GM23338 (cell line): ENCODE measurements around the gene S100A16. TPM values are rescaled to one million over a fixed set of nuclear protein-coding genes. Genes with fewer than 3 reads are reported as not detected.

Experiments used
- ATAC-seq: fragments of 200-7000 bp; cut with Tn5 transposase; 3 replicates; pipeline ENCODE4 v1.9.1; 2020
- DNase-seq: peaks from one replicate; pipeline ENCODE4 v3.0.0-alpha.2; 2015; ENCODE audit warnings: low spot score
- H2AFZ ChIP-seq: fragments of 200-600 bp; sonication (generic); 2 replicates; pipeline ENCODE4 v1.8.0; 2016; ENCODE audit warnings: antibody characterized with exemption, mild to moderate bottlenecking, moderate library complexity
- H3F3A ChIP-seq: fragments of 200-600 bp; sonication (generic); replicated peaks from 2 replicates; pipeline ENCODE4 v1.8.0; 2017; ENCODE audit warnings: antibody characterized with exemption, mixed run types, low read depth
- H3K27ac ChIP-seq: fragments of 200-600 bp; sonication (generic); 2 replicates; pipeline ENCODE4 v1.6.1; 2016; ENCODE audit warnings: low read depth
- H3K27me3 ChIP-seq: fragments of 200-600 bp; sonication (generic); 2 replicates; pipeline ENCODE4 v1.8.0; 2016; ENCODE audit warnings: mild to moderate bottlenecking, mixed run types, moderate library complexity; ENCODE audit not compliant: insufficient read depth
- H3K36me3 ChIP-seq: fragments of 200-600 bp; sonication (generic); 2 replicates; pipeline ENCODE4 v1.8.0; 2016; ENCODE audit warnings: mild to moderate bottlenecking; ENCODE audit not compliant: insufficient read depth
- H3K4me1 ChIP-seq: fragments of 200-600 bp; sonication (generic); 2 replicates; pipeline ENCODE4 v1.8.0; 2016; ENCODE audit warnings: mild to moderate bottlenecking, moderate library complexity; ENCODE audit not compliant: insufficient read depth
- H3K4me2 ChIP-seq: fragments of 200-600 bp; sonication (generic); 2 replicates; pipeline ENCODE4 v1.7.1; 2017; ENCODE audit warnings: mixed run types
- H3K4me3 ChIP-seq: fragments of 200-600 bp; sonication (generic); 2 replicates; pipeline ENCODE4 v1.6.1; 2016; ENCODE audit warnings: mixed run types
- H3K79me2 ChIP-seq: fragments of 200-600 bp; sonication (generic); replicated peaks from 2 replicates; pipeline ENCODE4 v1.8.0; 2017; ENCODE audit warnings: mild to moderate bottlenecking; ENCODE audit not compliant: insufficient read depth
- H3K9me2 ChIP-seq: fragments of 200-600 bp; sonication (generic); 2 replicates; pipeline ENCODE4 v1.8.0; 2017; ENCODE audit not compliant: insufficient read depth
- H4K20me1 ChIP-seq: fragments of 200-600 bp; sonication (generic); replicated peaks from 2 replicates; pipeline ENCODE4 v1.8.0; 2017; ENCODE audit warnings: mild to moderate bottlenecking; ENCODE audit not compliant: insufficient read depth
- H3K27ac Mint-ChIP-seq: 2 replicates; pipeline ENCODE4 v1.8.0; 2020; ENCODE audit warnings: inconsistent platforms, mild to moderate bottlenecking, moderate library complexity, mixed read lengths
- H3K27me3 Mint-ChIP-seq: 3 replicates; pipeline ENCODE4 v1.8.0; 2022; ENCODE audit warnings: low read depth, mild to moderate bottlenecking, moderate library complexity, mixed read lengths, inconsistent platforms; ENCODE audit not compliant: insufficient read depth, poor library complexity
- H3K36me3 Mint-ChIP-seq: 3 replicates; pipeline ENCODE4 v1.8.0; 2021; ENCODE audit warnings: low read depth, mild to moderate bottlenecking, inconsistent platforms, moderate library complexity, mixed read lengths
- H3K4me1 Mint-ChIP-seq: 3 replicates; pipeline ENCODE4 v1.8.0; 2020; ENCODE audit warnings: mild to moderate bottlenecking, inconsistent platforms, mixed read lengths
- H3K4me3 Mint-ChIP-seq: 3 replicates; pipeline ENCODE4 v1.8.0; 2021; ENCODE audit warnings: moderate library complexity, mild to moderate bottlenecking, inconsistent platforms, mixed read lengths
- H3K9me3 Mint-ChIP-seq: 3 replicates; pipeline ENCODE4 v1.8.0; 2020; ENCODE audit warnings: moderate library complexity, mild to moderate bottlenecking, inconsistent platforms, mixed read lengths
- CREB1 ChIP-seq: fragments of 250-450 bp; sonication (Bioruptor Pico); IDR thresholded peaks from 2 replicates; pipeline ENCODE4 v1.5.0; 2020; ENCODE audit warnings: low read depth, mild to moderate bottlenecking, moderate library complexity
- CTCF ChIP-seq, 2 experiments: fragments of 200-600 bp in 1 of 2; sonication (generic) in 1 of 2; conservative IDR thresholded peaks; 2 replicates each; pipeline versions ENCODE4 v1.5.1 to v1.6.1; 2016 to 2017; ENCODE audit warnings: antibody characterized with exemption in 2 of 2, low read depth in 2 of 2, mild to moderate bottlenecking in 2 of 2, moderate library complexity in 1 of 2
- EZH2 ChIP-seq: fragments of 200-600 bp; sonication (generic); IDR thresholded peaks from one replicate; pipeline ENCODE4 v1.8.0; 2017; ENCODE audit warnings: antibody characterized with exemption, mild to moderate bottlenecking, low read depth; ENCODE audit not compliant: unreplicated experiment
- JUNB ChIP-seq: IDR thresholded peaks from one replicate; pipeline ENCODE4 v1.6.1; 2016; ENCODE audit warnings: antibody characterized with exemption; ENCODE audit not compliant: unreplicated experiment
- NANOG ChIP-seq: IDR thresholded peaks from 2 replicates; pipeline ENCODE4 v1.6.1; 2016; ENCODE audit warnings: antibody characterized with exemption, borderline replicate concordance
- POLR2AphosphoS5 ChIP-seq: IDR thresholded peaks from 2 replicates; pipeline ENCODE4 v1.6.1; 2016; ENCODE audit warnings: antibody characterized with exemption, low read depth
- STAT1 ChIP-seq: IDR thresholded peaks from one replicate; pipeline ENCODE4 v1.6.1; 2016; ENCODE audit warnings: antibody characterized with exemption; ENCODE audit not compliant: unreplicated experiment
- ZNF331 ChIP-seq: fragments of 250-450 bp; sonication (Bioruptor Pico); IDR thresholded peaks from 2 replicates; pipeline ENCODE4 v1.5.0; 2020; ENCODE audit warnings: low read depth, mild to moderate bottlenecking, moderate library complexity
- ZNF462 ChIP-seq: fragments of 250-450 bp; sonication (Bioruptor Pico); IDR thresholded peaks from 2 replicates; pipeline ENCODE4 v1.5.0; 2020; ENCODE audit warnings: mild to moderate bottlenecking, moderate library complexity
- polyA plus RNA-seq: library from polyadenylated mRNA; unstranded; fragments of >200 nt; fragmentation: Nextera tagmentation; extraction: Ambion mirVana; gene quantifications from 2 replicates; pipeline ENCODE4 v1.2.1, GENCODE V29; 2016
- total RNA-seq: library from RNA; depleted of rRNA; stranded (reverse); fragments of >200 nt; shearing (Covaris generic); gene quantifications from 2 replicates; pipeline ENCODE4 v1.2.3, GENCODE V29; 2014
- TF ChIP-seq, protein P1 (sequence below): IDR thresholded peaks from 2 replicates; pipeline ENCODE4 v1.6.1; 2016; ENCODE audit warnings: antibody characterized with exemption
- TF ChIP-seq, protein P2 (sequence below): IDR thresholded peaks from one replicate; pipeline ENCODE4 v1.6.1; 2018; ENCODE audit warnings: antibody characterized with exemption; ENCODE audit not compliant: unreplicated experiment

The S100A16 gene
- total and polyA plus RNA-seq, 2 experiments from 2014 or later: 13.0 to 20.4 TPM

DNA sequence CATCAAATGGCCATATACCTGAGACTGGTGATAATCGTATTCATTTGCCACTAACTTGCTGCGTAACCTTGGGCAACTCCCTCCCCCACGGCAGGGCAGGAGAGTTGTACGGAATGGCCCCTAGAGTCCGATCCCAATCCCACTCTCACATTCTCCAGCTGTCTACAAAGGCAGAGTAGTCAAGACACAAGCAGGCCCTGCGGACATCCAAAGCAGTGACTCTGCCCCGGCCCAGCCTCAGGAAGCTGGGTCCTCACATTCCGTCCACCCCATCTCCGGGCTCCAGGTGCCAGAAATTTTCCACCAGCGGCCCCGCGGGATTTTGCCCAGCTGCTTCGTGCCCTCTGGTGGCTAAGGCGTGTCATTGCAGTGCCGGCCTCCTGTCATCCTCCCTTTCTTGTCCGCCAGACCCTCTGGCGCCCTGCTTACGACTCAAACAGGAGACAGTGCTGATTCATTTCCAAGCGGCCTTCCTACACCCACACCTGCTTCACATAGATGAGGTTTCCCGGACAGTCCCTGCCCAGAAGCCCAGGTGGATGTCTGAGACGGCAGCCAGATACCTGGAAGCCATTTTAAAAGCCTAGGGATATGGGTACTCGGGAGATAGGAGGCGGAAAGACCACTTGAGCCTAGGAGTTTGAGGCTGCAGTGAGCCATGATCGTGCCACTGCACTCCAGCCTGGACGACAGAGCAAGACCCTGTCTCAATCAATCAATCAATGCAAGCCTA is 44.4 kb downstream of the S100A16 start:
- peaks cover 18% of the 10 kb centered on the region for H3K4me1 ChIP-seq
- no peaks in the 10 kb centered on the region for H3K9me2 ChIP-seq
- no peaks in the 10 kb centered on the region for H3K36me3 ChIP-seq
- H3K27me3 ChIP-seq: no peaks in the 10 kb centered on the region
- H3K27me3 Mint-ChIP-seq: peaks cover 14% of the 10 kb centered on the region
- peak overlapping the region; percentile 74 for H3K4me2 ChIP-seq
- peak overlapping the region; percentile 70; the same call in 1 of the 2 replicates for H3K27ac ChIP-seq
- no peaks in the 10 kb centered on the region for H3K79me2 ChIP-seq
- DNase-seq (peak; percentile 97), ATAC-seq (peak; percentile 75)
- peak overlapping the region; percentile 97 for H2AFZ ChIP-seq
- H3K4me3 ChIP-seq: peak overlapping the region; percentile 34; the same call in 1 of the 2 replicates
- H3F3A ChIP-seq: peaks cover 6% of the 10 kb centered on the region; the same call in 1 of the 2 replicates
- H4K20me1 ChIP-seq: no peaks in the 10 kb centered on the region
- peaks cover 36% of the 10 kb centered on the region for H3K4me1 Mint-ChIP-seq
- H3K27ac Mint-ChIP-seq: peak overlapping the region; percentile 80; the same call in 1 of the 2 replicates
- H3K4me3 Mint-ChIP-seq: peak overlapping the region; percentile 57
- H3K9me3 Mint-ChIP-seq: peaks cover 1% of the 10 kb centered on the region; the same call in 1 of the 3 replicates
- TF ChIP-seq POLR2AphosphoS5: no peak
- TF ChIP-seq CREB1 (CRISPR knock-in tag): peak; percentile 80
- TF ChIP-seq, protein P1, sequence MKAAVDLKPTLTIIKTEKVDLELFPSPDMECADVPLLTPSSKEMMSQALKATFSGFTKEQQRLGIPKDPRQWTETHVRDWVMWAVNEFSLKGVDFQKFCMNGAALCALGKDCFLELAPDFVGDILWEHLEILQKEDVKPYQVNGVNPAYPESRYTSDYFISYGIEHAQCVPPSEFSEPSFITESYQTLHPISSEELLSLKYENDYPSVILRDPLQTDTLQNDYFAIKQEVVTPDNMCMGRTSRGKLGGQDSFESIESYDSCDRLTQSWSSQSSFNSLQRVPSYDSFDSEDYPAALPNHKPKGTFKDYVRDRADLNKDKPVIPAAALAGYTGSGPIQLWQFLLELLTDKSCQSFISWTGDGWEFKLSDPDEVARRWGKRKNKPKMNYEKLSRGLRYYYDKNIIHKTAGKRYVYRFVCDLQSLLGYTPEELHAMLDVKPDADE: no peak
- TF ChIP-seq NANOG: no peak
- TF ChIP-seq EZH2: no peak
- no peak for TF ChIP-seq ZNF331
- no peak for TF ChIP-seq STAT1
- TF ChIP-seq, protein P2, sequence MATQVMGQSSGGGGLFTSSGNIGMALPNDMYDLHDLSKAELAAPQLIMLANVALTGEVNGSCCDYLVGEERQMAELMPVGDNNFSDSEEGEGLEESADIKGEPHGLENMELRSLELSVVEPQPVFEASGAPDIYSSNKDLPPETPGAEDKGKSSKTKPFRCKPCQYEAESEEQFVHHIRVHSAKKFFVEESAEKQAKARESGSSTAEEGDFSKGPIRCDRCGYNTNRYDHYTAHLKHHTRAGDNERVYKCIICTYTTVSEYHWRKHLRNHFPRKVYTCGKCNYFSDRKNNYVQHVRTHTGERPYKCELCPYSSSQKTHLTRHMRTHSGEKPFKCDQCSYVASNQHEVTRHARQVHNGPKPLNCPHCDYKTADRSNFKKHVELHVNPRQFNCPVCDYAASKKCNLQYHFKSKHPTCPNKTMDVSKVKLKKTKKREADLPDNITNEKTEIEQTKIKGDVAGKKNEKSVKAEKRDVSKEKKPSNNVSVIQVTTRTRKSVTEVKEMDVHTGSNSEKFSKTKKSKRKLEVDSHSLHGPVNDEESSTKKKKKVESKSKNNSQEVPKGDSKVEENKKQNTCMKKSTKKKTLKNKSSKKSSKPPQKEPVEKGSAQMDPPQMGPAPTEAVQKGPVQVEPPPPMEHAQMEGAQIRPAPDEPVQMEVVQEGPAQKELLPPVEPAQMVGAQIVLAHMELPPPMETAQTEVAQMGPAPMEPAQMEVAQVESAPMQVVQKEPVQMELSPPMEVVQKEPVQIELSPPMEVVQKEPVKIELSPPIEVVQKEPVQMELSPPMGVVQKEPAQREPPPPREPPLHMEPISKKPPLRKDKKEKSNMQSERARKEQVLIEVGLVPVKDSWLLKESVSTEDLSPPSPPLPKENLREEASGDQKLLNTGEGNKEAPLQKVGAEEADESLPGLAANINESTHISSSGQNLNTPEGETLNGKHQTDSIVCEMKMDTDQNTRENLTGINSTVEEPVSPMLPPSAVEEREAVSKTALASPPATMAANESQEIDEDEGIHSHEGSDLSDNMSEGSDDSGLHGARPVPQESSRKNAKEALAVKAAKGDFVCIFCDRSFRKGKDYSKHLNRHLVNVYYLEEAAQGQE: no peak
- TF ChIP-seq CTCF (conservative IDR thresholded peaks at IDR 0.05; ENCODE audit: low read depth in 2 of 2): peak; percentile 92
- TF ChIP-seq JUNB: no peak
- no peak for TF ChIP-seq ZNF462 (CRISPR knock-in tag)
- no peaks in the 10 kb centered on the region for H3K36me3 Mint-ChIP-seq
